Hepatocyte (in vitro differentiated cells): ENCODE results near the gene MACROD2.

Experiments
- CTCF ChIP-seq: fragments of 200-600 bp; sonication (generic); IDR thresholded peaks from 2 replicates; pipeline ENCODE4 v1.5.1; 2016; ENCODE audit warnings: antibody characterized with exemption, mild to moderate bottlenecking; ENCODE audit not compliant: poor library complexity
- EZH2 ChIP-seq: fragments of 200-600 bp; sonication (generic); IDR thresholded peaks from 2 replicates; pipeline ENCODE4 v1.6.1; 2016; ENCODE audit warnings: antibody characterized with exemption, mild to moderate bottlenecking, borderline replicate concordance

- no peak for TF ChIP-seq CTCF
- TF ChIP-seq EZH2: no peak
Measured at GRCh38 chr20:15675061-15675514, 1679.8 kb downstream of the MACROD2 start.
